Measurements from ENCODE around the gene INSYN1.

GRCh38 chr15:73716417-73716816 is 36.7 kb downstream of the INSYN1 start:
- TF ChIP-seq EP300 (conservative IDR thresholded peaks at IDR 0.05; ENCODE audit: poor library complexity, severe bottlenecking) (no peak), CTCF (IDR thresholded peaks at IDR 0.05; ENCODE audit: poor library complexity, severe bottlenecking) (no peak), EZH2 (IDR thresholded peaks at IDR 0.05; ENCODE audit: borderline replicate concordance, insufficient read depth, low read length, poor library complexity, severe bottlenecking) (no peak), REST (IDR thresholded peaks at IDR 0.05; ENCODE audit: borderline replicate concordance) (no peak), TAF1 (IDR thresholded peaks at IDR 0.05; ENCODE audit: low read depth) (no peak), POLR2AphosphoS5 (IDR thresholded peaks at IDR 0.05) (no peak), MXI1 (conservative IDR thresholded peaks at IDR 0.05; ENCODE audit: poor library complexity, severe bottlenecking) (no peak), RAD21 (conservative IDR thresholded peaks at IDR 0.05) (no peak)

Measured in neural cell (in vitro differentiated cells).